Activated CD8-positive, alpha-beta memory T cell treated with anti-CD3 and anti-CD28 coated beads, Interleukin-2, amount 50 U/mL, for 24 hours (primary cell): ENCODE results near the gene MAP1LC3B.

Source experiments
- DNase-seq: peaks from one replicate; pipeline ENCODE4 v3.0.0-alpha.2; 2020; ENCODE audit errors: extremely low read depth

Gene MAP1LC3B

GRCh38 chr16:87391950-87392820 lies at the start of gene MAP1LC3B:
Gene MAP1LC3B (plus strand): TSS chr16:87392336. CDS start chr16:87392428, 92 bp downstream.
- peak; percentile 83 for DNase-seq

GRCh38 chr16:87342504-87342903 lies 49.6 kb upstream of the MAP1LC3B start:
- DNase-seq, result no peak

GRCh38 chr16:87342978-87343752 lies 49.0 kb upstream of the MAP1LC3B start:
- no peak for DNase-seq

- DNase-seq, result no peak
Observed at GRCh38 chr16:87343753-87344050, 48.4 kb upstream of the MAP1LC3B start.

GRCh38 chr16:87344165-87344930 lies 47.8 kb upstream of the MAP1LC3B start:
- no peak for DNase-seq

- DNase-seq, result peak; percentile 5
Observed at GRCh38 chr16:87344931-87345631, 47.1 kb upstream of the MAP1LC3B start.

GRCh38 chr16:87345726-87346424 lies 46.3 kb upstream of the MAP1LC3B start:
- DNase-seq, result no peak

- no peak for DNase-seq
Observed at GRCh38 chr16:87346517-87347060, 45.5 kb upstream of the MAP1LC3B start.

GRCh38 chr16:87347932-87348615 lies 44.1 kb upstream of the MAP1LC3B start:
- DNase-seq, result no peak

GRCh38 chr16:87348616-87349157 lies 43.4 kb upstream of the MAP1LC3B start:
- no peak for DNase-seq

GRCh38 chr16:87350031-87350430 lies 42.1 kb upstream of the MAP1LC3B start:
- no peak for DNase-seq

- DNase-seq, result no peak
Observed at GRCh38 chr16:87350681-87351319, 41.3 kb upstream of the MAP1LC3B start.

GRCh38 chr16:87351320-87351698 lies 40.8 kb upstream of the MAP1LC3B start:
- no peak for DNase-seq

- no peak for DNase-seq
Observed at GRCh38 chr16:87352818-87353217, 39.3 kb upstream of the MAP1LC3B start.

- no peak for DNase-seq
Observed at GRCh38 chr16:87353613-87354012, 38.5 kb upstream of the MAP1LC3B start.

- no peak for DNase-seq
Observed at GRCh38 chr16:87356491-87356853, 35.7 kb upstream of the MAP1LC3B start.

- DNase-seq, result no peak
Observed at GRCh38 chr16:87358250-87358649, 33.9 kb upstream of the MAP1LC3B start.

- DNase-seq, result no peak
Observed at GRCh38 chr16:87358696-87359095, 33.4 kb upstream of the MAP1LC3B start.

- no peak for DNase-seq
Observed at GRCh38 chr16:87359121-87359520, 33.0 kb upstream of the MAP1LC3B start.
